HFFc6 (cell line): ENCODE data around the gene TPK1. TPM values are rescaled to one million over a fixed set of nuclear protein-coding genes. Genes with fewer than 3 reads are reported as not detected.

Source experiments
- DNase-seq: peaks from one replicate; pipeline ENCODE4 v3.0.0-alpha.2; 2018
- H3K27ac Mint-ChIP-seq: 2 replicates; pipeline ENCODE4 v1.8.0; 2020; ENCODE audit warnings: mild to moderate bottlenecking, mixed read lengths
- H3K27me3 Mint-ChIP-seq: 2 replicates; pipeline ENCODE4 v1.8.0; 2021; ENCODE audit warnings: mild to moderate bottlenecking, moderate library complexity, mixed read lengths; ENCODE audit not compliant: insufficient read depth
- H3K36me3 Mint-ChIP-seq: 2 replicates; pipeline ENCODE4 v1.8.0; 2021; ENCODE audit warnings: low read depth, mixed read lengths
- H3K4me1 Mint-ChIP-seq: 2 replicates; pipeline ENCODE4 v1.8.0; 2020; ENCODE audit warnings: low read depth, mixed read lengths
- H3K4me3 Mint-ChIP-seq: 2 replicates; pipeline ENCODE4 v1.8.0; 2020; ENCODE audit warnings: mild to moderate bottlenecking, moderate library complexity, mixed read lengths
- H3K9me3 Mint-ChIP-seq: 2 replicates; pipeline ENCODE4 v1.8.0; 2020; ENCODE audit warnings: mild to moderate bottlenecking, mixed read lengths
- CTCF ChIP-seq: fragments of 200-600 bp; sonication (generic); IDR thresholded peaks from 2 replicates; pipeline ENCODE4 v1.5.0; 2021; ENCODE audit warnings: antibody characterized with exemption, mild to moderate bottlenecking
- total RNA-seq, 6 experiments: library from RNA; stranded (reverse); fragmentation: NEBNext Ultra II Directional; extraction: Animal tissue kit (Norgen Biotek cat#: 25700); gene quantifications; 2 replicates in 1 of 6; 3 replicates in 5 of 6; pipeline ENCODE4 v1.2.3, GENCODE V29; 2021

Gene TPK1
- total RNA-seq, 6 experiments from 2014 or later, result 0.11 to 0.82 (median 0.55) TPM; not detected in 2

- no peak for TF ChIP-seq CTCF
- no peak for DNase-seq
- Mint-ChIP-seq H3K27me3 (no peaks in the 10 kb centered on the region), H3K36me3 (0 out of 2 replicates have a peak, but pooled peaks cover 5% of the 10 kb centered on the region), H3K27ac (no peak overlapping the region), H3K4me1 (no peaks in the 10 kb centered on the region), H3K9me3 (peaks cover 33% of the 10 kb centered on the region), H3K4me3 (no peak overlapping the region)
Measured at GRCh38 chr7:144474800-144475615, 360.8 kb downstream of the TPK1 start.

GRCh38 chr7:144474363-144474762, 361.5 kb downstream of the TPK1 start:
- 0 out of 2 replicates have a peak, but pooled peaks cover 5% of the 10 kb centered on the region for H3K36me3 Mint-ChIP-seq
- H3K27ac Mint-ChIP-seq, result no peak overlapping the region
- H3K9me3 Mint-ChIP-seq, result peaks cover 36% of the 10 kb centered on the region

GRCh38 chr7:144473908-144474307, 361.9 kb downstream of the TPK1 start:
- H3K36me3 Mint-ChIP-seq, result 0 out of 2 replicates have a peak, but pooled peaks cover 5% of the 10 kb centered on the region
- TF ChIP-seq CTCF, result no peak
- no peak for DNase-seq
- no peak overlapping the region for H3K27ac Mint-ChIP-seq
- H3K9me3 Mint-ChIP-seq, result peaks cover 41% of the 10 kb centered on the region
- H3K4me1 Mint-ChIP-seq, result no peaks in the 10 kb centered on the region
- no peaks in the 10 kb centered on the region for H3K27me3 Mint-ChIP-seq
- no peak overlapping the region for H3K4me3 Mint-ChIP-seq

More at GRCh38 chr7:144474363-144474762, 361.5 kb downstream of the TPK1 start:
- Mint-ChIP-seq H3K27me3 (no peaks in the 10 kb centered on the region), H3K4me1 (no peaks in the 10 kb centered on the region), H3K4me3 (no peak overlapping the region)
- no peak for DNase-seq
- TF ChIP-seq CTCF, result no peak

- no peaks in the 10 kb centered on the region for H3K4me1 Mint-ChIP-seq
- no peak overlapping the region for H3K4me3 Mint-ChIP-seq
- no peak for DNase-seq
- H3K9me3 Mint-ChIP-seq, result peaks cover 48% of the 10 kb centered on the region
- no peak for TF ChIP-seq CTCF
- no peak overlapping the region for H3K27ac Mint-ChIP-seq
- no peaks in the 10 kb centered on the region for H3K27me3 Mint-ChIP-seq
- no peaks in the 10 kb centered on the region; the same call in 1 of the 2 replicates for H3K36me3 Mint-ChIP-seq
Measured at GRCh38 chr7:144470078-144470477, 365.8 kb downstream of the TPK1 start.

- H3K4me1 Mint-ChIP-seq, result no peaks in the 10 kb centered on the region
- no peak for DNase-seq
- no peak overlapping the region for H3K4me3 Mint-ChIP-seq
- H3K36me3 Mint-ChIP-seq, result no peaks in the 10 kb centered on the region; the same call in 1 of the 2 replicates
- H3K27me3 Mint-ChIP-seq, result no peaks in the 10 kb centered on the region
- peaks cover 49% of the 10 kb centered on the region for H3K9me3 Mint-ChIP-seq
- H3K27ac Mint-ChIP-seq, result no peak overlapping the region
- TF ChIP-seq CTCF, result no peak
Measured at GRCh38 chr7:144468990-144469732, 366.7 kb downstream of the TPK1 start.
